Measurements from ENCODE around the gene TLR9. TPM values are rescaled to one million over a fixed set of nuclear protein-coding genes. Genes with fewer than 3 reads are reported as not detected.
"Not testable (repeated sequence)": the region's sequence is repeated elsewhere in the genome, so short reads cannot be mapped to it uniquely, and the experiment has no call there.

TLR9 gene
- total RNA-seq, 1 experiment from 2014 or later: not detected

DNA sequence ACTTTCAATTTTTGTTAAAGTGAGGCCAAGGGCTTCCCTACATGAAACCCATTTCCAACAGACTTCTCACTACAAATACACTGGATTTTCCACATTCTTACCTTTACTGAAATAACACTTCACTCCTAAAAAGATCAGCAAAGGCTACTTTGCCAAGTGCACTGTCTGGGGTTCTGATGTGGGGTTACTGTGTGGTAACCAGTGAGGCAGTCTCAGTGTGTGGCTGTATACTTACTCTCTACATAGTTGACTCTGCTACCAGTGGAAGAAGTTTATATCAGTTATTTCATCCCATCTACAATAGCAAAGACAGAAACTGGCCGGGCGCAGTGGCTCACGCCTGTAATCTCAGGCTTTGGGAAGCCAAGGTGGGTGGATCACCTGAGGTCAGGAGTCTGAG lies 47.4 kb upstream of the TLR9 start:
- Histone ChIP-seq H3K4me1 (ENCODE audit: insufficient read depth, low read length) (0 out of 2 replicates have a peak, but pooled peaks cover 3% of the 10 kb centered on the region), H2BK15ac (ENCODE audit: low read depth, low read length) (no peak overlapping the region), H3K79me2 (ENCODE audit: insufficient read depth, low read length) (peaks cover 62% of the 10 kb centered on the region), H3K23me2 (ENCODE audit: insufficient read length, low read depth, low read length, poor library complexity, severe bottlenecking) (peaks cover 10% of the 10 kb centered on the region), H3K79me1 (ENCODE audit: insufficient read depth, low read depth, low read length, poor library complexity, severe bottlenecking) (peaks cover 4% of the 10 kb centered on the region), H2BK20ac (ENCODE audit: low read depth, low read length, poor library complexity, severe bottlenecking) (no peak overlapping the region), H3K14ac (ENCODE audit: insufficient read depth, low read length) (no peak overlapping the region), H2BK5ac (ENCODE audit: insufficient read length, low read length) (no peak overlapping the region), H3K18ac (ENCODE audit: insufficient read length, low read depth, low read length) (no peak overlapping the region), H3K9ac (ENCODE audit: extremely low read depth, insufficient read length, low read length) (no peak overlapping the region), H3K23ac (ENCODE audit: insufficient read length, low read depth, low read length) (no peak overlapping the region), H3K27me3 (ENCODE audit: insufficient read depth, low read length) (no peaks in the 10 kb centered on the region), H3K9me3 (ENCODE audit: control insufficient read depth, low read depth, low read length) (no peaks in the 10 kb centered on the region), H4K91ac (ENCODE audit: insufficient read length, low read depth, low read length) (no peak overlapping the region), H3K4ac (ENCODE audit: low read depth, low read length) (no peak overlapping the region), H3K27ac (ENCODE audit: insufficient read length, low read depth, low read length) (no peak overlapping the region), H4K5ac (ENCODE audit: insufficient read length, low read depth, low read length) (no peak overlapping the region), H2BK12ac (ENCODE audit: insufficient read length, low read depth, low read length) (no peak overlapping the region), H3K4me2 (ENCODE audit: insufficient read depth, insufficient read length, low read length) (no peak overlapping the region), H3K56ac (ENCODE audit: insufficient read length, low read depth, low read length) (no peak overlapping the region), H3T11ph (ENCODE audit: low read length) (no peak overlapping the region), H2AK5ac (ENCODE audit: insufficient read length, low read length) (no peak overlapping the region), H4K20me1 (ENCODE audit: control insufficient read depth, insufficient read depth, insufficient read length) (no peaks in the 10 kb centered on the region), H4K8ac (replicated peaks; ENCODE audit: insufficient read length, low read depth, low read length) (no peak overlapping the region), H2AFZ (ENCODE audit: low read length) (no peak overlapping the region), H2BK120ac (ENCODE audit: low read depth, low read length, poor library complexity, severe bottlenecking) (no peak overlapping the region)
- TF ChIP-seq CTCF (conservative IDR thresholded peaks at IDR 0.05): no peak
- Mint-ChIP-seq H3K9me3 (0 out of 5 replicates have a peak, but pooled peaks cover 0 to 3% of the 10 kb centered on the region in 2 experiments), H3K4me1 (peaks cover 18 to 24% of the 10 kb centered on the region in 2 experiments), H3K27me3 (ENCODE audit: low read depth) (no peaks in the 10 kb centered on the region), H3K4me3 (no peak overlapping the region), H3K36me3 (ENCODE audit: insufficient read depth in 1 of 3, low read depth in 3 of 3) (peaks cover 30 to 73% (median 67%) of the 10 kb centered on the region in 3 experiments), H3K27ac (no peak overlapping the region)
- DNase-seq: no peak
- no CpG with 5 or more reads among the region's 3 CpGs for WGBS (ENCODE audit: extremely low coverage, insufficient read length, low lambda C conversion rate)

DNA sequence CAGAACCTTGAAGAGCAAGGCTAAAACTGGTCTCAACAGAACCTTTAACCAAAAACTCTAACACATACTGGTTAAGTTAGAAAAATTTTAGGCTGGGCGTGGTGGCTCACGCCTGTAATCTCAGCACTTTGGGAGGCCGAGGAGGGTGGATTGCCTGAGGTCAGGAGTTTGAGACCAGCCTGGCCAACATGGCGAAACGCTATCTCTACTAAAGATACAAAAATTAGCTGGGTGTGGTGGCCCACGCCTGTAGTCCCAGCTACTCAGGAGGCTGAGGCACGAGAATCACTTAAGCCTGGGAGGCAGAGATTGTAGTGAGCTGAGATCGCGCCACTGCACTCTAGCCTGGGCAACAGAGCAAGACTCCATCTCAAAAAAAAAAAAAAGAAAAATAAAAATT lies 46.7 kb upstream of the TLR9 start:
- H3K9me3 Mint-ChIP-seq; H4K20me1 ChIP-seq (ENCODE audit: control insufficient read depth, insufficient read depth, insufficient read length); H2BK5ac ChIP-seq (ENCODE audit: insufficient read length, low read length); H3K79me1 ChIP-seq (ENCODE audit: insufficient read depth, low read depth, low read length, poor library complexity, severe bottlenecking); H4K8ac ChIP-seq (replicated peaks; ENCODE audit: insufficient read length, low read depth, low read length); H3T11ph ChIP-seq (ENCODE audit: low read length); H3K18ac ChIP-seq (ENCODE audit: insufficient read length, low read depth, low read length); H3K4ac ChIP-seq (ENCODE audit: low read depth, low read length); H3K9ac ChIP-seq (ENCODE audit: extremely low read depth, insufficient read length, low read length); H2AFZ ChIP-seq (ENCODE audit: low read length); H3K27me3 ChIP-seq (ENCODE audit: insufficient read depth, low read length); H3K4me2 ChIP-seq (ENCODE audit: insufficient read depth, insufficient read length, low read length); H4K91ac ChIP-seq (ENCODE audit: insufficient read length, low read depth, low read length); H3K56ac ChIP-seq (ENCODE audit: insufficient read length, low read depth, low read length); H2BK15ac ChIP-seq (ENCODE audit: low read depth, low read length); H2BK20ac ChIP-seq (ENCODE audit: low read depth, low read length, poor library complexity, severe bottlenecking); H3K27ac ChIP-seq (ENCODE audit: insufficient read length, low read depth, low read length); H2AK5ac ChIP-seq (ENCODE audit: insufficient read length, low read length); H4K5ac ChIP-seq (ENCODE audit: insufficient read length, low read depth, low read length); H3K9me3 ChIP-seq (ENCODE audit: control insufficient read depth, low read depth, low read length); H2BK12ac ChIP-seq (ENCODE audit: insufficient read length, low read depth, low read length); H2BK120ac ChIP-seq (ENCODE audit: low read depth, low read length, poor library complexity, severe bottlenecking); H3K27me3 Mint-ChIP-seq (ENCODE audit: low read depth); H3K14ac ChIP-seq (ENCODE audit: insufficient read depth, low read length); H3K4me3 Mint-ChIP-seq; DNase-seq; H3K23me2 ChIP-seq (ENCODE audit: insufficient read length, low read depth, low read length, poor library complexity, severe bottlenecking); H3K23ac ChIP-seq (ENCODE audit: insufficient read length, low read depth, low read length); H3K4me1 ChIP-seq (ENCODE audit: insufficient read depth, low read length): not testable (repeated sequence)
- peaks cover 18 to 22% of the 10 kb centered on the region in 2 experiments for H3K4me1 Mint-ChIP-seq
- peaks cover 31 to 74% (median 67%) of the 10 kb centered on the region in 3 experiments; a peak in 6 of 7 replicates for H3K36me3 Mint-ChIP-seq (ENCODE audit: insufficient read depth in 1 of 3, low read depth in 3 of 3)
- H3K79me2 ChIP-seq (ENCODE audit: insufficient read depth, low read length): peaks cover 56% of the 10 kb centered on the region
- H3K27ac Mint-ChIP-seq: peak overlapping the region in 1 of 3 experiments; percentile 55; a peak in 2 of 7 replicates
- no CpG with 5 or more reads among the region's 9 CpGs for WGBS (ENCODE audit: extremely low coverage, insufficient read length, low lambda C conversion rate)
